ENCODE results near the gene ZNRF4. TPM values are rescaled to one million over a fixed set of nuclear protein-coding genes. Genes with fewer than 3 reads are reported as not detected.

Gene ZNRF4
- total RNA-seq, 1 experiment from 2014 or later: not detected

DNA sequence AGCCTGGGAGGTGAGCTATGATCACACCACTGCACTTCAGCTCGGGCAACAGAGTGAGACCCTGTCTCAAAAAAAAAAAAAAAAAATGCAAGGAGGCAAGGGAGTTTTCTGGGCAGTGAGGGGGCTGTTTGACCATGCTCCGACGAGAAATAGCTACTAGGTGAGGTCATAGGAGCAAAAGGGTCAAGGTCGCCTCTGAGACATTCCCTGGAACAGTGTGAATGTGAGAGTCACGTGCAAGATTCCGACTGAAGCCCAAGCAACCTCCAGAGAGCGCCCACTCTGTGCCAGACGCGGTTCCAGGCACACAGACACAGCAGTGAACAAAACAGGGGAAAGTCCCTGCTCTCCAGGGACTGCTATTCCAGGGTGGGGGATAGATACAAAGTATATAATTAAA is 2.5 kb downstream of the ZNRF4 start (continued):
- TF ChIP-seq, protein P1, sequence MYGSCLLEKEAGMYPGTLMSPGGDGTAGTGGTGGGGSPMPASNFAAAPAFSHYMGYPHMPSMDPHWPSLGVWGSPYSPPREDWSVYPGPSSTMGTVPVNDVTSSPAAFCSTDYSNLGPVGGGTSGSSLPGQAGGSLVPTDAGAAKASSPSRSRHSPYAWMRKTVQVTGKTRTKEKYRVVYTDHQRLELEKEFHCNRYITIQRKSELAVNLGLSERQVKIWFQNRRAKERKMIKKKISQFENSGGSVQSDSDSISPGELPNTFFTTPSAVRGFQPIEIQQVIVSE (CRISPR knock-in tag; IDR thresholded peaks at IDR 0.05; ENCODE audit: borderline replicate concordance): no peak

DNA sequence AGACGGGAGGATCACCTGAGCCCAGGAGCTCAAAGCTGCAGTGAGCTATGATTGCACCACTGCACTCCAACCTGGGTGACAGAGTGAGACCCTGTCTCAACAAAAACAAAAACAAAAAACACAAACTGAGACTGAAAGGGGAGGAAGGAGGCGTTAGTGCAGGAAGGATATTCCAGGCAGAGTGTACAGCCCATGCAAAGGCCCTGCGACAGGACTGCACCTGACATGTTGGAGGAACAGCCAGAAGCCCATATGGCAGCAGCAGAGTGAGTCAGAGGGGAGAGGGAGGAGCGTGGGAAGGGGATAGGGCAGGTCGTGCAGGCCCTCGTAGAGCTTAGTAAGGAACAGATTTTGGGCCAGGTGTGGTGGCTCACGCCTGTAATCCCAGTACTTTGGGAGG is 3.2 kb downstream of the ZNRF4 start:
- DNase-seq (ENCODE audit: low spot score) (no peak), ATAC-seq (no peak)
- H3K4me1 Mint-ChIP-seq: no peaks in the 10 kb centered on the region
- peaks cover 19% of the 10 kb centered on the region for H3K9me3 Mint-ChIP-seq
- no peak overlapping the region for H3K4me3 Mint-ChIP-seq
- ChIA-PET POLR2A (no interaction called here), CTCF (interaction anchor here (1.0 kb wide), 1 partner anchor 78 kb away, joined by 3 read pairs; no protein-coding TSS in a partner anchor)
- no peak overlapping the region for H3K27ac Mint-ChIP-seq
- no peak for TF ChIP-seq ZNF121 (CRISPR knock-in tag; IDR thresholded peaks at IDR 0.05)
- TF ChIP-seq, protein P2, sequence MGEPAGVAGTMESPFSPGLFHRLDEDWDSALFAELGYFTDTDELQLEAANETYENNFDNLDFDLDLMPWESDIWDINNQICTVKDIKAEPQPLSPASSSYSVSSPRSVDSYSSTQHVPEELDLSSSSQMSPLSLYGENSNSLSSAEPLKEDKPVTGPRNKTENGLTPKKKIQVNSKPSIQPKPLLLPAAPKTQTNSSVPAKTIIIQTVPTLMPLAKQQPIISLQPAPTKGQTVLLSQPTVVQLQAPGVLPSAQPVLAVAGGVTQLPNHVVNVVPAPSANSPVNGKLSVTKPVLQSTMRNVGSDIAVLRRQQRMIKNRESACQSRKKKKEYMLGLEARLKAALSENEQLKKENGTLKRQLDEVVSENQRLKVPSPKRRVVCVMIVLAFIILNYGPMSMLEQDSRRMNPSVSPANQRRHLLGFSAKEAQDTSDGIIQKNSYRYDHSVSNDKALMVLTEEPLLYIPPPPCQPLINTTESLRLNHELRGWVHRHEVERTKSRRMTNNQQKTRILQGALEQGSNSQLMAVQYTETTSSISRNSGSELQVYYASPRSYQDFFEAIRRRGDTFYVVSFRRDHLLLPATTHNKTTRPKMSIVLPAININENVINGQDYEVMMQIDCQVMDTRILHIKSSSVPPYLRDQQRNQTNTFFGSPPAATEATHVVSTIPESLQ (CRISPR knock-in tag; IDR thresholded peaks at IDR 0.05): no peak
- no peak for TF ChIP-seq ZNF396 (CRISPR knock-in tag; IDR thresholded peaks at IDR 0.05; ENCODE audit: borderline replicate concordance)
- no peak for TF ChIP-seq MXD4 (CRISPR knock-in tag; IDR thresholded peaks at IDR 0.05; ENCODE audit: borderline replicate concordance)
- no peak for TF ChIP-seq NFATC4 (CRISPR knock-in tag; IDR thresholded peaks at IDR 0.05)
- TF ChIP-seq, protein P3, sequence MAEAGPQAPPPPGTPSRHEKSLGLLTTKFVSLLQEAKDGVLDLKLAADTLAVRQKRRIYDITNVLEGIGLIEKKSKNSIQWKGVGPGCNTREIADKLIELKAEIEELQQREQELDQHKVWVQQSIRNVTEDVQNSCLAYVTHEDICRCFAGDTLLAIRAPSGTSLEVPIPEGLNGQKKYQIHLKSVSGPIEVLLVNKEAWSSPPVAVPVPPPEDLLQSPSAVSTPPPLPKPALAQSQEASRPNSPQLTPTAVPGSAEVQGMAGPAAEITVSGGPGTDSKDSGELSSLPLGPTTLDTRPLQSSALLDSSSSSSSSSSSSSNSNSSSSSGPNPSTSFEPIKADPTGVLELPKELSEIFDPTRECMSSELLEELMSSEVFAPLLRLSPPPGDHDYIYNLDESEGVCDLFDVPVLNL (CRISPR knock-in tag; IDR thresholded peaks at IDR 0.05; ENCODE audit: borderline replicate concordance, low read depth): no peak
- TF ChIP-seq, protein P4, sequence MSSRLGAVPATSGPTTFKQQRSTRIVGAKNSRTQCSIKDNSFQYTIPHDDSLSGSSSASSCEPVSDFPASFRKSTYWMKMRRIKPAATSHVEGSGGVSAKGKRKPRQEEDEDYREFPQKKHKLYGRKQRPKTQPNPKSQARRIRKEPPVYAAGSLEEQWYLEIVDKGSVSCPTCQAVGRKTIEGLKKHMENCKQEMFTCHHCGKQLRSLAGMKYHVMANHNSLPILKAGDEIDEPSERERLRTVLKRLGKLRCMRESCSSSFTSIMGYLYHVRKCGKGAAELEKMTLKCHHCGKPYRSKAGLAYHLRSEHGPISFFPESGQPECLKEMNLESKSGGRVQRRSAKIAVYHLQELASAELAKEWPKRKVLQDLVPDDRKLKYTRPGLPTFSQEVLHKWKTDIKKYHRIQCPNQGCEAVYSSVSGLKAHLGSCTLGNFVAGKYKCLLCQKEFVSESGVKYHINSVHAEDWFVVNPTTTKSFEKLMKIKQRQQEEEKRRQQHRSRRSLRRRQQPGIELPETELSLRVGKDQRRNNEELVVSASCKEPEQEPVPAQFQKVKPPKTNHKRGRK (CRISPR knock-in tag; IDR thresholded peaks at IDR 0.05; ENCODE audit: borderline replicate concordance): no peak
- TF ChIP-seq, protein P5, sequence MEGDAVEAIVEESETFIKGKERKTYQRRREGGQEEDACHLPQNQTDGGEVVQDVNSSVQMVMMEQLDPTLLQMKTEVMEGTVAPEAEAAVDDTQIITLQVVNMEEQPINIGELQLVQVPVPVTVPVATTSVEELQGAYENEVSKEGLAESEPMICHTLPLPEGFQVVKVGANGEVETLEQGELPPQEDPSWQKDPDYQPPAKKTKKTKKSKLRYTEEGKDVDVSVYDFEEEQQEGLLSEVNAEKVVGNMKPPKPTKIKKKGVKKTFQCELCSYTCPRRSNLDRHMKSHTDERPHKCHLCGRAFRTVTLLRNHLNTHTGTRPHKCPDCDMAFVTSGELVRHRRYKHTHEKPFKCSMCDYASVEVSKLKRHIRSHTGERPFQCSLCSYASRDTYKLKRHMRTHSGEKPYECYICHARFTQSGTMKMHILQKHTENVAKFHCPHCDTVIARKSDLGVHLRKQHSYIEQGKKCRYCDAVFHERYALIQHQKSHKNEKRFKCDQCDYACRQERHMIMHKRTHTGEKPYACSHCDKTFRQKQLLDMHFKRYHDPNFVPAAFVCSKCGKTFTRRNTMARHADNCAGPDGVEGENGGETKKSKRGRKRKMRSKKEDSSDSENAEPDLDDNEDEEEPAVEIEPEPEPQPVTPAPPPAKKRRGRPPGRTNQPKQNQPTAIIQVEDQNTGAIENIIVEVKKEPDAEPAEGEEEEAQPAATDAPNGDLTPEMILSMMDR (IDR thresholded peaks at IDR 0.05): no peak
- TF ChIP-seq, protein P6, sequence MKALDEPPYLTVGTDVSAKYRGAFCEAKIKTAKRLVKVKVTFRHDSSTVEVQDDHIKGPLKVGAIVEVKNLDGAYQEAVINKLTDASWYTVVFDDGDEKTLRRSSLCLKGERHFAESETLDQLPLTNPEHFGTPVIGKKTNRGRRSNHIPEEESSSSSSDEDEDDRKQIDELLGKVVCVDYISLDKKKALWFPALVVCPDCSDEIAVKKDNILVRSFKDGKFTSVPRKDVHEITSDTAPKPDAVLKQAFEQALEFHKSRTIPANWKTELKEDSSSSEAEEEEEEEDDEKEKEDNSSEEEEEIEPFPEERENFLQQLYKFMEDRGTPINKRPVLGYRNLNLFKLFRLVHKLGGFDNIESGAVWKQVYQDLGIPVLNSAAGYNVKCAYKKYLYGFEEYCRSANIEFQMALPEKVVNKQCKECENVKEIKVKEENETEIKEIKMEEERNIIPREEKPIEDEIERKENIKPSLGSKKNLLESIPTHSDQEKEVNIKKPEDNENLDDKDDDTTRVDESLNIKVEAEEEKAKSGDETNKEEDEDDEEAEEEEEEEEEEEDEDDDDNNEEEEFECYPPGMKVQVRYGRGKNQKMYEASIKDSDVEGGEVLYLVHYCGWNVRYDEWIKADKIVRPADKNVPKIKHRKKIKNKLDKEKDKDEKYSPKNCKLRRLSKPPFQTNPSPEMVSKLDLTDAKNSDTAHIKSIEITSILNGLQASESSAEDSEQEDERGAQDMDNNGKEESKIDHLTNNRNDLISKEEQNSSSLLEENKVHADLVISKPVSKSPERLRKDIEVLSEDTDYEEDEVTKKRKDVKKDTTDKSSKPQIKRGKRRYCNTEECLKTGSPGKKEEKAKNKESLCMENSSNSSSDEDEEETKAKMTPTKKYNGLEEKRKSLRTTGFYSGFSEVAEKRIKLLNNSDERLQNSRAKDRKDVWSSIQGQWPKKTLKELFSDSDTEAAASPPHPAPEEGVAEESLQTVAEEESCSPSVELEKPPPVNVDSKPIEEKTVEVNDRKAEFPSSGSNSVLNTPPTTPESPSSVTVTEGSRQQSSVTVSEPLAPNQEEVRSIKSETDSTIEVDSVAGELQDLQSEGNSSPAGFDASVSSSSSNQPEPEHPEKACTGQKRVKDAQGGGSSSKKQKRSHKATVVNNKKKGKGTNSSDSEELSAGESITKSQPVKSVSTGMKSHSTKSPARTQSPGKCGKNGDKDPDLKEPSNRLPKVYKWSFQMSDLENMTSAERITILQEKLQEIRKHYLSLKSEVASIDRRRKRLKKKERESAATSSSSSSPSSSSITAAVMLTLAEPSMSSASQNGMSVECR (CRISPR knock-in tag; IDR thresholded peaks at IDR 0.05; ENCODE audit: borderline replicate concordance): no peak
- TF ChIP-seq, protein P7, sequence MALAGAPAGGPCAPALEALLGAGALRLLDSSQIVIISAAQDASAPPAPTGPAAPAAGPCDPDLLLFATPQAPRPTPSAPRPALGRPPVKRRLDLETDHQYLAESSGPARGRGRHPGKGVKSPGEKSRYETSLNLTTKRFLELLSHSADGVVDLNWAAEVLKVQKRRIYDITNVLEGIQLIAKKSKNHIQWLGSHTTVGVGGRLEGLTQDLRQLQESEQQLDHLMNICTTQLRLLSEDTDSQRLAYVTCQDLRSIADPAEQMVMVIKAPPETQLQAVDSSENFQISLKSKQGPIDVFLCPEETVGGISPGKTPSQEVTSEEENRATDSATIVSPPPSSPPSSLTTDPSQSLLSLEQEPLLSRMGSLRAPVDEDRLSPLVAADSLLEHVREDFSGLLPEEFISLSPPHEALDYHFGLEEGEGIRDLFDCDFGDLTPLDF (CRISPR knock-in tag; IDR thresholded peaks at IDR 0.05): no peak
- no peak for TF ChIP-seq JUN (CRISPR knock-in tag; IDR thresholded peaks at IDR 0.05)
- TF ChIP-seq, protein P8, sequence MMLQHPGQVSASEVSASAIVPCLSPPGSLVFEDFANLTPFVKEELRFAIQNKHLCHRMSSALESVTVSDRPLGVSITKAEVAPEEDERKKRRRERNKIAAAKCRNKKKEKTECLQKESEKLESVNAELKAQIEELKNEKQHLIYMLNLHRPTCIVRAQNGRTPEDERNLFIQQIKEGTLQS (CRISPR knock-in tag; conservative IDR thresholded peaks at IDR 0.05): no peak
- TF ChIP-seq ZNF671 (CRISPR knock-in tag; IDR thresholded peaks at IDR 0.05): no peak
- no peak for TF ChIP-seq ZNF219 (CRISPR knock-in tag; IDR thresholded peaks at IDR 0.05; ENCODE audit: borderline replicate concordance)
- TF ChIP-seq EMX1 (CRISPR knock-in tag; IDR thresholded peaks at IDR 0.05): no peak
- no peak for TF ChIP-seq ZBTB21 (CRISPR knock-in tag; IDR thresholded peaks at IDR 0.05; ENCODE audit: borderline replicate concordance)
- TF ChIP-seq ZNF263 (CRISPR knock-in tag; IDR thresholded peaks at IDR 0.05; ENCODE audit: low read depth): no peak
- TF ChIP-seq, protein P9, sequence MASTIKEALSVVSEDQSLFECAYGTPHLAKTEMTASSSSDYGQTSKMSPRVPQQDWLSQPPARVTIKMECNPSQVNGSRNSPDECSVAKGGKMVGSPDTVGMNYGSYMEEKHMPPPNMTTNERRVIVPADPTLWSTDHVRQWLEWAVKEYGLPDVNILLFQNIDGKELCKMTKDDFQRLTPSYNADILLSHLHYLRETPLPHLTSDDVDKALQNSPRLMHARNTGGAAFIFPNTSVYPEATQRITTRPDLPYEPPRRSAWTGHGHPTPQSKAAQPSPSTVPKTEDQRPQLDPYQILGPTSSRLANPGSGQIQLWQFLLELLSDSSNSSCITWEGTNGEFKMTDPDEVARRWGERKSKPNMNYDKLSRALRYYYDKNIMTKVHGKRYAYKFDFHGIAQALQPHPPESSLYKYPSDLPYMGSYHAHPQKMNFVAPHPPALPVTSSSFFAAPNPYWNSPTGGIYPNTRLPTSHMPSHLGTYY (CRISPR knock-in tag; IDR thresholded peaks at IDR 0.05): no peak
- no peak for TF ChIP-seq NFE2L1 (CRISPR knock-in tag; IDR thresholded peaks at IDR 0.05)
- no peak for TF ChIP-seq NR2C2 (CRISPR knock-in tag; IDR thresholded peaks at IDR 0.05)
- H3K27me3 Mint-ChIP-seq (ENCODE audit: low read depth): peaks cover 11% of the 10 kb centered on the region
- H3K36me3 Mint-ChIP-seq: no peaks in the 10 kb centered on the region

Measured in WTC11 (cell line).